Lower leg skin (tissue), 3 donors: ENCODE measurements around the gene ENOPH1.

Source experiments
- CTCF ChIP-seq, 3 donors: fragments of 450-650 bp; IDR thresholded peaks; one replicate each; pipeline ENCODE4 v1.5.1; 2016; ENCODE audit warnings: antibody characterized with exemption in 3 of 3, mild to moderate bottlenecking in 3 of 3, moderate library complexity in 2 of 3
- POLR2A ChIP-seq, 2 donors: fragments of 450-650 bp; IDR thresholded peaks; one replicate each; pipeline ENCODE4 v1.6.1; 2016 to 2017; ENCODE audit warnings: antibody characterized with exemption in 2 of 2, mild to moderate bottlenecking in 1 of 2, moderate library complexity in 1 of 2

DNA sequence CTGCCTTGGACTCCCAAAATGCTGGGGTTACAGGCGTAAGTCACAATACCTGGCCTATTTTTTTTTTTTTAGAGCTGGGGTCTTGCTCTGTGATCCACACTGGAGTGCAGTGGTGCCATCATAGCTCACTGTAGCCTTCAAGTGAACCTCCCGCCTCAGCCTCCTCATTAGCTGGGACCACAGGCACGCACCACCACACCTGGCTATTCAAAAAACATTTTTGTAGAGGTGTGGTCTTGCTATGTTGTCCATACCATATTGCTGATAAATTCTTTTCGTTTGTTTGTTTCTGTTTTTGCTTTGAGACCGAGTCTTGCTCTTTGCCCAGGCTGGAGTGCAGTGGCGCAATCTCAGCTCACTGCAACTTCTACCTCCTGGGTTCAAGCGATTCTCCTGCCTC, 21.6 kb downstream of the ENOPH1 start:
- TF ChIP-seq CTCF (IDR thresholded peaks at IDR 0.05) (no peak), POLR2A (IDR thresholded peaks at IDR 0.05) (no peak)
